DND-41 (cell line): ENCODE results near the gene NEK10.

ENCODE experiments used
- ATAC-seq: fragments of 200-7000 bp; cut with Tn5 transposase; 3 replicates; pipeline ENCODE4 v1.9.1; 2021; ENCODE audit warnings: low read depth; ENCODE audit not compliant: insufficient read depth
- DNase-seq: peaks from one replicate; pipeline ENCODE4 v3.0.0-alpha.2; 2020
- H2AFZ ChIP-seq: 2 replicates; pipeline ENCODE4 v1.6.0; 2012; ENCODE audit warnings: low read depth, low read length
- H3K27ac ChIP-seq: 2 replicates; pipeline ENCODE4 v1.5.1; 2012; ENCODE audit warnings: low read length, inconsistent platforms
- H3K27me3 ChIP-seq: fragments of 200-600 bp; sonication (generic); 2 replicates; pipeline ENCODE4 v1.6.0; 2012; ENCODE audit warnings: low read length, mild to moderate bottlenecking, inconsistent platforms; ENCODE audit not compliant: insufficient read depth, poor library complexity
- H3K36me3 ChIP-seq: 2 replicates; pipeline ENCODE4 v1.5.1; 2012; ENCODE audit warnings: low read length, inconsistent platforms; ENCODE audit not compliant: insufficient read depth
- H3K4me1 ChIP-seq: 2 replicates; pipeline ENCODE4 v1.5.1; 2012; ENCODE audit warnings: mild to moderate bottlenecking, low read length; ENCODE audit not compliant: insufficient read depth
- H3K4me2 ChIP-seq: 2 replicates; pipeline ENCODE4 v1.6.0; 2012; ENCODE audit warnings: mild to moderate bottlenecking, moderate library complexity, low read length, inconsistent platforms; ENCODE audit not compliant: insufficient read depth
- H3K4me3 ChIP-seq, 2 experiments: fragments of 200-600 bp in 1 of 2; shearing (Covaris generic) in 1 of 2; 2 replicates each; pipeline ENCODE4 v1.5.1; 2012 to 2016; ENCODE audit warnings: inconsistent platforms in 2 of 2, low read length in 2 of 2, mild to moderate bottlenecking in 2 of 2, low read depth in 1 of 2, moderate library complexity in 1 of 2
- H3K79me2 ChIP-seq: 2 replicates; pipeline ENCODE4 v1.6.0; 2012; ENCODE audit warnings: low read length, inconsistent platforms; ENCODE audit not compliant: insufficient read depth
- H3K9ac ChIP-seq: 2 replicates; pipeline ENCODE4 v1.6.0; 2012; ENCODE audit warnings: low read depth, mild to moderate bottlenecking, inconsistent platforms, low read length, moderate library complexity
- H3K9me3 ChIP-seq: 2 replicates; pipeline ENCODE4 v1.5.1; 2012; ENCODE audit warnings: low read length, moderate library complexity, mild to moderate bottlenecking, inconsistent platforms; ENCODE audit not compliant: insufficient read depth, severe bottlenecking
- H4K20me1 ChIP-seq: 2 replicates; pipeline ENCODE4 v1.6.0; 2012; ENCODE audit warnings: low read length; ENCODE audit not compliant: insufficient read depth
- CTCF ChIP-seq: IDR thresholded peaks from 2 replicates; pipeline ENCODE4 v1.5.1; 2012; ENCODE audit warnings: borderline replicate concordance, low read length, moderate library complexity, mild to moderate bottlenecking; ENCODE audit not compliant: poor library complexity, severe bottlenecking; ENCODE audit errors: extremely low read depth
- EZH2 ChIP-seq: IDR thresholded peaks from 3 replicates; pipeline ENCODE4 v1.6.1; 2012; ENCODE audit warnings: borderline replicate concordance, low read depth, mild to moderate bottlenecking, moderate library complexity, low read length, inconsistent platforms; ENCODE audit not compliant: severe bottlenecking

NEK10 gene

GRCh38 chr3:27319847-27320526, 49.2 kb downstream of the NEK10 start:
- no peak overlapping the region for H3K4me3 ChIP-seq
- DNase-seq (no peak), ATAC-seq (no peak)
- TF ChIP-seq CTCF (no peak), EZH2 (no peak)
- no peaks in the 10 kb centered on the region for H4K20me1 ChIP-seq
- H3K27ac ChIP-seq = no peak overlapping the region
- no peaks in the 10 kb centered on the region for H3K79me2 ChIP-seq
- no peak overlapping the region for H2AFZ ChIP-seq
- H3K4me1 ChIP-seq = no peaks in the 10 kb centered on the region
- H3K9me3 ChIP-seq = no peaks in the 10 kb centered on the region
- no peaks in the 10 kb centered on the region for H3K27me3 ChIP-seq
- H3K4me2 ChIP-seq = no peak overlapping the region
- H3K36me3 ChIP-seq = no peaks in the 10 kb centered on the region
- no peak overlapping the region for H3K9ac ChIP-seq

GRCh38 chr3:27319304-27319703, 49.9 kb downstream of the NEK10 start:
- no peaks in the 10 kb centered on the region for H3K9me3 ChIP-seq
- no peaks in the 10 kb centered on the region for H3K27me3 ChIP-seq
- ATAC-seq (no peak), DNase-seq (no peak)
- no peak overlapping the region for H3K27ac ChIP-seq
- H3K79me2 ChIP-seq = no peaks in the 10 kb centered on the region
- H3K4me3 ChIP-seq = no peak overlapping the region
- H2AFZ ChIP-seq = no peak overlapping the region
- no peak for TF ChIP-seq EZH2
- no peak for TF ChIP-seq CTCF
- H3K9ac ChIP-seq = no peak overlapping the region
- H4K20me1 ChIP-seq = no peaks in the 10 kb centered on the region
- no peak overlapping the region for H3K4me2 ChIP-seq
- no peaks in the 10 kb centered on the region for H3K4me1 ChIP-seq
- no peaks in the 10 kb centered on the region for H3K36me3 ChIP-seq

GRCh38 chr3:27317096-27317495, 52.1 kb downstream of the NEK10 start:
- no peak for TF ChIP-seq CTCF
- no peak for TF ChIP-seq EZH2
- Histone ChIP-seq H3K79me2 (no peaks in the 10 kb centered on the region), H3K9me3 (no peaks in the 10 kb centered on the region), H3K4me2 (no peak overlapping the region), H2AFZ (no peak overlapping the region), H3K36me3 (no peaks in the 10 kb centered on the region), H3K4me3 (no peak overlapping the region), H3K9ac (no peak overlapping the region), H3K27me3 (no peaks in the 10 kb centered on the region), H3K27ac (no peak overlapping the region), H4K20me1 (no peaks in the 10 kb centered on the region), H3K4me1 (no peaks in the 10 kb centered on the region)
- ATAC-seq (no peak), DNase-seq (no peak)
